NCI-H2029 treated with DMSO at 0.1 percent for 48 hours (cell line): ENCODE results near the gene TRIM36.

Experiments used
- DNase-seq: peaks from one replicate; lab custom pipeline; 2025; lab: John Stamatoyannopoulos, UW

The TRIM36 gene, protein sequence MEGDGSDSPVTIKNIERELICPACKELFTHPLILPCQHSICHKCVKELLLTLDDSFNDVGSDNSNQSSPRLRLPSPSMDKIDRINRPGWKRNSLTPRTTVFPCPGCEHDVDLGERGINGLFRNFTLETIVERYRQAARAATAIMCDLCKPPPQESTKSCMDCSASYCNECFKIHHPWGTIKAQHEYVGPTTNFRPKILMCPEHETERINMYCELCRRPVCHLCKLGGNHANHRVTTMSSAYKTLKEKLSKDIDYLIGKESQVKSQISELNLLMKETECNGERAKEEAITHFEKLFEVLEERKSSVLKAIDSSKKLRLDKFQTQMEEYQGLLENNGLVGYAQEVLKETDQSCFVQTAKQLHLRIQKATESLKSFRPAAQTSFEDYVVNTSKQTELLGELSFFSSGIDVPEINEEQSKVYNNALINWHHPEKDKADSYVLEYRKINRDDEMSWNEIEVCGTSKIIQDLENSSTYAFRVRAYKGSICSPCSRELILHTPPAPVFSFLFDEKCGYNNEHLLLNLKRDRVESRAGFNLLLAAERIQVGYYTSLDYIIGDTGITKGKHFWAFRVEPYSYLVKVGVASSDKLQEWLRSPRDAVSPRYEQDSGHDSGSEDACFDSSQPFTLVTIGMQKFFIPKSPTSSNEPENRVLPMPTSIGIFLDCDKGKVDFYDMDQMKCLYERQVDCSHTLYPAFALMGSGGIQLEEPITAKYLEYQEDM

DNA sequence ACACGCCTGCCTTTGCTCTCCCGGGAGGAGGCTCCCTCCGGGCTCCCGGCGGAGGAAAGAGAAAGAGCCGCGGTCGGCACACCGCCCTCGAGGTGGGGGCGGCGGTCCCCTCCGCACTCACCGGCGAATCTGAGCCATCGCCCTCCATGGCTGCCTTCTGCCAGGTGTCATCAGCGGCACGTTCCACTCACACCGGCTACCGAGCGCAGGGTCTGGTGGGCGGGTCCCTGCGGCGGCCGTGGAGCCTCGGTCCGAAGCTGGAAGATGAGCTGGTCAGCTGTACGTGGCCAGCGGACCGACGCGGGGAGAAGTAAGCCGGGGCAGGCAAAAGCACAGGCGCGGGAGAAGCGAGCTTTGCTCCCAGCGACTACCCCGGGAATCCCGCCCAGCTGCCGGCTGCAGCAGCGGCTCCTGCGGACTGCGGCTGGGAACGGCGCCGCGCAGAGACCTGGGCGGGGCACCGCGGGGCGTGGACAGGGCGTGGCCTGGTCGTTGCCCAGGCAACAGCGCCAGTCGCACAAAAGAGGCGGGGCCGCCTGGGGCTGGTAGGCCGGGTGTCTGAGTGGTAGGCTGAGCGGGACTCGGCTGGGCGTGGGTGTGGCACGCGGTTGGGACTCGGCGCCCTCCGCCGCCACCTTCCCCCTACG is at the start of gene TRIM36:
Gene TRIM36 (minus strand): TSS at position 422 of the 647 bp plus-strand sequence. CDS start 274 bp downstream, at position 148.
- peak; percentile 89 for DNase-seq

DNA sequence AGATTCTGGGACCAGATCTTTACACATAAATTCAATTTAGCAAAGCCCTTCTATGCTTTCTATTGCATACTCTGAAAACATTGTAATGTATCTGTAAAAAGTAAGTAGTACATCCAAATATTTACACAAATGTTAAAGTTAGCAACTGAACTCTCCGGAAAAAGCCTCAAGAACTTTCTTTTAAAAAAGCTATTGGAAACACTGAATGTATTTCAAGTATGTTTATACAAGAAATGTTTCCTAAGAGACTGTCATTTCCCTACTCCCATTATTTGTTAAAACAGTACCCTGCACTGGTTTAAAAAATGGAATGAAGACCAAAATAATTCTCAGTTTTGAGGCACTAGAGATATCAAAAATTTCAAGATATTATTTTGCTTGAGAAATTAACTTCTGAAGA is 44.8 kb upstream of the TRIM36 start:
- no peak for DNase-seq

- no peak for DNase-seq
These were observed 39.6 kb upstream of the TRIM36 start for GRCh38 chr5:115209279-115209678.

- no peak for DNase-seq
These were observed 33.2 kb upstream of the TRIM36 start for GRCh38 chr5:115202952-115203351.

- no peak for DNase-seq
These were observed 26.5 kb upstream of the TRIM36 start for GRCh38 chr5:115196161-115196560.

DNA sequence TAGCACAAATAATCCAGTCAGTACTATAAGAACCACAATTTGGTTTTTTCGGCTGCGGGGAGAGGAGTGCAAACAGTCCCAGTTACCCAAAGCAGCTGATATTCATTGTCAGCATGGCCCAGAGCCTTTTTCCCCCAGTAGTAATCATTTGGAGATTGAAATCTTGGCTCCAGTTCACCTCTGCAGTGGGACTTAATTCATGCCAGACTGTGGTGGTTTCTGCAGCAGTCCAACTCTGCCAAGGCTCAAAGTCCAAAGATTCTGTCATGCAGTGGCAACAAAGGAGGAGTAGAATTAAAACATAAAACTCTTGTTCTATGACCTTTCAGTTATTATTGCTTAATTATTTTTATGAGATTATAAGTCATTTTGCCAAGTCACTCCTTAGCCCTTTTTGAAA is 25.0 kb upstream of the TRIM36 start:
- DNase-seq: no peak

- DNase-seq: no peak
These were observed 23.6 kb upstream of the TRIM36 start for GRCh38 chr5:115193295-115193694.

GRCh38 chr5:115192098-115192497 is 22.4 kb upstream of the TRIM36 start:
- no peak for DNase-seq

DNA sequence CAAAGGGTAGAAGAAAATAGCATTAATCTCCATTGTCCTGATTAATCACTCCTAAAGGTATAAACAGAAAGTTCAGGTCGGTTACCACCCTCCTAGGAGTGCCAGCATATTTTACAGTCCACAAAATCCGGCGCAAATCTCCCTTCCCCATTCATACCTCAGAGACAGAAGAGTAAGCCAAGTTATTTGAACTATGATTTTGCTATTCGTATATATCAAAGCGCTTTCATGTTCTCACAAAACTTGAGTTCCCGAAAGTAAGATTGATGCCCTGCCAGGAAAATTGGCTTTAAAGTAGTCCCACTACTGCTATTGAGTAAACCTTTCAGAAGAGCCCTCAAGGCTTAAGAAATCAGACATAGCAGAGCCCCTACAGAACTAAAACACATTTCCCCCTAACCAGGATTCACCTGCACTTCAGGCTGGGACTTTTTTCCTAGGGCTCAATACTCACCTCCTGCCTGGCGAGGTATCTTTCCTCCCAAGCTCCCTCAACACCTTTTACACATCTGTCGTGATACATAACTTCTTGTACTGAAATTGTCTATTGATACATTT is 21.8 kb upstream of the TRIM36 start:
- no peak for DNase-seq

- DNase-seq: no peak
These were observed 20.7 kb upstream of the TRIM36 start for GRCh38 chr5:115190388-115190787.

DNA sequence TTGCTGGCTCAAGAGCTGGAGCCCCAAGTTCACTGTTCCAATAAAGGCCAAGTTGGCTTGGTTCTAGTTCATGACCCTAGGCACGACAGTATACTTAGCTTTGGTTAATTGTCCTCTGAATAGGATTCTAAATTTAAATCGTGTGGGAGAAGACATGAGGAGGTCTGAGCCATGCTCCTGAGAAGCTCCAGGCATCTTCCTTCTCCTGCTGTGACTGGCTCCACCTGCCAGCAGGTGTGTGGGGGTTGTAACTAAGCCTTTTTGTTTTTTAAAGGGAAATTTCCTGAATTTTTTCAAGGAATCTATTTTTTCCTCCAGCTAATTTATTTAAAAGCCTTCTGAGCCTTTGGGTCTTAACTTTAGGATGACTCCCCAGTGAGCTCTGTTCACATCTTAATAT is 20.2 kb upstream of the TRIM36 start:
- DNase-seq: no peak

DNA sequence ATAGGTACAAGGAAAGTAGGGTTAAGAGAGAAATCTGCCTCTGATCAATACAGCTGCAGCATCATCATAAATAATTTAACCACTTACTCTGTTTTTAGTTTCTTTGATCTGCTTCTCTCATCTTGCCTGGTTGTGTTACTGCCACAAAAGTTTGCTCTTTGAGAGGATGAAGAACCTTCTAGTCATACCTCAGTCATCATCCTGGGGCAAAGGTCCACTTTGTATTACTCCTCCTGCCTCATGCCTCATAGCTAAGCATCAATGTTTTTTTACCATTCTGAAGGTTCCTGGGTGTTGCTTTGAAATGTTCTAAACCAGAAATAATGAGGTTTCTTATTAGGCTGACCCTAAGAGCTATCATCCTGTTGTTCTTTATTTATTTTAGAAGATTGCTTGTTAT is 17.1 kb upstream of the TRIM36 start:
- no peak for DNase-seq

DNA sequence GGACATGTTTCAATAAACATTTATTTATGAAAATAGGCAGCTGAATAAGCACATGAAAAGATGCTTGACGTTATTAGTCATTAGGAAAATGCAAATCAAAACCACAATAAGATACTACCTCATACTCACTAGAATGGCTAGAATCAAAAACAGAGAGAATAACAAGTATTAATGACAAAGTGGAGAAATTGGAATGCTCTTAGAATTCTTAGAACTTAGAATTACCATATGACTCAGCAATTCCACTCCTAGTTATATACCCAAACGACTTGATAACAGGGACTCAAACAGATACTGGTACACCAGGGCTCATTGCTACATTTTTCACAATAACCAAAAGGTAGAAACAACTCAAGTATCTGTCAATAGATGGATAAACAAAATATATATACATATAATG is 15.1 kb upstream of the TRIM36 start:
- no peak for DNase-seq

DNA sequence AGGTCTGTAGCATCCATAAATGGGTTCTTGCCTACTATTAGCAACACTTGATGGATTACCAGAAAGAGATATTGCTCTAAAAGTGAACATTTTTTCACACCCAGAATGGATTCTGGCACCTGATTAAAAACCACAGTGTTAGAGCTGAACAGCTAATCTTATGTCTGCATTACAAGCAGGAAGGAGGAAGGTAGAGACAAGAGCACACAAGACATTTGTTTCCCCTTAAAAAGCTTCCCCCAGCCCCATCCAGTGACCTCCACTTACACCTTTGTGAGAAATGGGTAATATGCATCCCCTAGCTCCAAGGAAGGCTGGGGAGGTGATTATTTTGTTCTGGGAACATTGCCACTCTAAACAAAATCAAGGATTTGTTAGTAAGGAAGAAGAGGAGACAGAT is 12.0 kb upstream of the TRIM36 start:
- no peak for DNase-seq

GRCh38 chr5:115180165-115180709 is 10.5 kb upstream of the TRIM36 start:
- DNase-seq: peak; percentile 34

- no peak for DNase-seq
These were observed 9.9 kb upstream of the TRIM36 start for GRCh38 chr5:115179394-115180164.

DNA sequence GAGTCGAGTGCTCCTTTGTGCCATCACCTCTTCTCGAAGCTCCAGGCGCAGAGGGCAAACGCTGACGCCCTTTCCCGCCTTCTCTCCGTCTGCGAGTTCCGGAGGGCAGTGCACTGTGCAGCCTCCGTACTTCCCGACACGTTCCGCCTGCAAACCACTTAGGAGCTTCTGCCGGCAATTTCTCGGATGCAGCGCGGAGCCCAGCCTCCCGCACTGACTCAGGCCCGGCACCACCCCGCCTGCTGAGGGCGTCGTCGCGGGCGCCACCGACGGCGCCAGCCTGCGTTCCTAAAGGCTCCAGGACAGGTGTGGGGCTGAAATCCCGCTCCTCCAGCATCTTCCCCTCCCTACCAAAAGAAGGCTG is 9.3 kb upstream of the TRIM36 start:
- no peak for DNase-seq

- DNase-seq: no peak
These were observed 1.3 kb upstream of the TRIM36 start for GRCh38 chr5:115170929-115171510.

DNA sequence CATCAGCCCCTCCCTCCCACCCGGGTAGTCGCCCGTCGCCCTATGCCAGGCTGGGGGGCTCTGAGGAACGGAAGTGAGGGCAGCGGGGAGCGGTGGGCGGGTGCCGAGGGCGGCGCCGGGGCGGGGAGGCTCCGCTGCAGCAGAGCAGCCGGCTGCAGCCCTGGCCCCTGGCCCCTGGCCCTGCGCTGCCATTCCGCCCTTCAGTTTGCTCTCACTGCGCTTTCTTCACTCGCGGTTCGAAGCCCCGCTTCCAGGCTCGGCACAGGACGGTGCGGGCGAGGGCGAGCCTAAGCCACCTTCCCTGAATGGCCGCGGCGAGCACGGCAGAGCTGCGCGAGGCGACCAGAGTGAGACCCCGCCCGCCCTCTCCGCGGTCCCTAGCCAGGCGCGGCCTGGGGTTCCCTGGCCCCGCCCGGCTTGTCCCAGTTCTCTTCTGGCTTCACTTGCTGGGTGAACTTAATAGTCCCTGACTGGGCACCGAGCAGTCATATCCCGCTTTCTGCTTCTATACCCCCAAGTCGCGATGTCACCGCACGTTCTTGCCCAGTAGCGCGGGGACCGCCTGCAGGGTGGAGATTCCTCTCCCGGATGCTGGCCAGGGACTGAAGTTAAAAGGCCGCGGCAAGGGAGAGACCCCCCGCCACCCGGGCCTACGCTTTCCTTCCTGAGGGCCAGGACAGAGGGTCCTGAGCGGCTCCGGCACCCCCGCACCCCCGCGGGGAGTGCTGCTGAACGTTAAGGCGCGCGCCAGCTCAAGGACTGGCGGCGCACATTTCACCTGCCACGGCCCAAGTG is 623 bp upstream of the TRIM36 start:
- DNase-seq: no peak

- DNase-seq: no peak
These were observed 750 bp downstream of the TRIM36 start for GRCh38 chr5:115168829-115169486.
